GM19395 (cell line): ENCODE results near the gene COL28A1.
"Not testable (repeated sequence)": the region's sequence is repeated elsewhere in the genome, so short reads cannot be mapped to it uniquely, and the experiment has no call there.

Source experiments
- ATAC-seq: cut with Tn5 transposase; IDR thresholded peaks from one replicate; pipeline ENCODE4 v1.9.1; 2021; ENCODE audit warnings: mild to moderate bottlenecking, moderate library complexity; ENCODE audit not compliant: unreplicated experiment

Gene COL28A1

GRCh38 chr7:7562736-7563135 is 27.1 kb upstream of the COL28A1 start:
- ATAC-seq, result no peak

- not testable (repeated sequence) for ATAC-seq
Measured at GRCh38 chr7:7561591-7561990, 25.9 kb upstream of the COL28A1 start.

- no peak for ATAC-seq
Measured at GRCh38 chr7:7557252-7557651, 21.6 kb upstream of the COL28A1 start.

- no peak for ATAC-seq
Measured at GRCh38 chr7:7556852-7557251, 21.2 kb upstream of the COL28A1 start.

- ATAC-seq, result no peak
Measured at GRCh38 chr7:7554649-7555575, 19.2 kb upstream of the COL28A1 start.

- ATAC-seq, result no peak
Measured at GRCh38 chr7:7554021-7554432, 18.4 kb upstream of the COL28A1 start.

- ATAC-seq, result no peak
Measured at GRCh38 chr7:7553386-7553785, 17.7 kb upstream of the COL28A1 start.

GRCh38 chr7:7552199-7552598 is 16.5 kb upstream of the COL28A1 start:
- no peak for ATAC-seq

- ATAC-seq, result no peak
Measured at GRCh38 chr7:7550663-7551062, 15.0 kb upstream of the COL28A1 start.

GRCh38 chr7:7548407-7548806 is 12.7 kb upstream of the COL28A1 start:
- ATAC-seq, result no peak

- ATAC-seq, result no peak
Measured at GRCh38 chr7:7542251-7542835, 6.7 kb upstream of the COL28A1 start.

GRCh38 chr7:7539711-7540110 is 4.0 kb upstream of the COL28A1 start:
- ATAC-seq, result no peak

GRCh38 chr7:7539152-7539551 is 3.5 kb upstream of the COL28A1 start:
- no peak for ATAC-seq

GRCh38 chr7:7537711-7538110 is 2.0 kb upstream of the COL28A1 start:
- ATAC-seq, result no peak

- ATAC-seq, result no peak
Measured at GRCh38 chr7:7536396-7537019, 835 bp upstream of the COL28A1 start.

- no peak for ATAC-seq
Measured at GRCh38 chr7:7533831-7534430, 1.7 kb downstream of the COL28A1 start.

GRCh38 chr7:7529328-7529727 is 6.3 kb downstream of the COL28A1 start:
- no peak for ATAC-seq

- ATAC-seq, result no peak
Measured at GRCh38 chr7:7527047-7527446, 8.6 kb downstream of the COL28A1 start.

- ATAC-seq, result no peak
Measured at GRCh38 chr7:7526006-7526405, 9.7 kb downstream of the COL28A1 start.

GRCh38 chr7:7524121-7524520 is 11.6 kb downstream of the COL28A1 start:
- no peak for ATAC-seq

- no peak for ATAC-seq
Measured at GRCh38 chr7:7522421-7522820, 13.3 kb downstream of the COL28A1 start.
